Osteocyte (in vitro differentiated cells): ENCODE data around the gene TSR2. TPM values are rescaled to one million over a fixed set of nuclear protein-coding genes. Genes with fewer than 3 reads are reported as not detected.
A peak's percentile ranks its signal among the peaks of the same experiment; 100 is the strongest.

ENCODE experiments used
- DNase-seq: peaks from one replicate; pipeline ENCODE4 v3.0.0; 2021; ENCODE audit warnings: mixed read lengths; ENCODE audit not compliant: unreplicated experiment; ENCODE audit errors: extremely low spot score
- H3K27ac Mint-ChIP-seq: one replicate; pipeline ENCODE4 v1.8.0; 2021; ENCODE audit warnings: mild to moderate bottlenecking, mixed read lengths; ENCODE audit not compliant: unreplicated experiment
- H3K27me3 Mint-ChIP-seq: one replicate; pipeline ENCODE4 v1.8.0; 2021; ENCODE audit warnings: mixed read lengths; ENCODE audit not compliant: unreplicated experiment
- H3K36me3 Mint-ChIP-seq: one replicate; pipeline ENCODE4 v1.8.0; 2021; ENCODE audit warnings: mixed read lengths; ENCODE audit not compliant: unreplicated experiment
- H3K4me1 Mint-ChIP-seq: one replicate; pipeline ENCODE4 v1.8.0; 2021; ENCODE audit warnings: mixed read lengths; ENCODE audit not compliant: unreplicated experiment
- H3K4me3 Mint-ChIP-seq: one replicate; pipeline ENCODE4 v1.8.0; 2021; ENCODE audit warnings: mild to moderate bottlenecking, moderate library complexity, mixed read lengths; ENCODE audit not compliant: unreplicated experiment
- H3K9me3 Mint-ChIP-seq: one replicate; pipeline ENCODE4 v1.8.0; 2021; ENCODE audit warnings: mixed read lengths; ENCODE audit not compliant: unreplicated experiment
- total RNA-seq: library from RNA; stranded (reverse); gene quantifications from 2 replicates; pipeline ENCODE4 v1.2.1, GENCODE V29; 2021
- TF ChIP-seq, protein P1 (sequence below): fragments of 200-600 bp; sonication (generic); IDR thresholded peaks from 2 replicates; pipeline ENCODE4 v1.5.0; 2021; ENCODE audit warnings: antibody characterized with exemption, mild to moderate bottlenecking, moderate library complexity

Gene TSR2
- total RNA-seq, 1 donor from 2014 or later = 25.2 TPM

DNA sequence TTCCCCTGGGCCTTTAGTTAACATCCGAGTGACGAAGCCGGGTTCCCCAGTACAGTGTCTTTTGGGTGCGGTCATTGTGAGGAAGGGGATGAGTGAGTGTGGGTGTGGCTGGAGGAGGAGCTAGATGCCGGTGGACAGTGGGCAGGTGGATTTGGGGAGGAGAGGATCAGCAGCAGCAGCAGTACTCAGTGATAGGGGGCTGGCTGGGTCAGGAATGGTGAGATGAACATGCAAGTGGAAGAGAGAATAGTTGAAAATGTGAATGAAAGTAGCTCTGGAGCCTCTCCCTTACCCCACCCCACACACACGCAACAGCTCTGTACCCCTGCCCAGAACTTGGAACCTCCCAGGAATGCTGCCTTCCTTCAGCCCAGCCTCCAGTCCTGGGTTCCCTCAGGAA lies 4.5 kb downstream of the TSR2 start:
- TF ChIP-seq, protein P1, sequence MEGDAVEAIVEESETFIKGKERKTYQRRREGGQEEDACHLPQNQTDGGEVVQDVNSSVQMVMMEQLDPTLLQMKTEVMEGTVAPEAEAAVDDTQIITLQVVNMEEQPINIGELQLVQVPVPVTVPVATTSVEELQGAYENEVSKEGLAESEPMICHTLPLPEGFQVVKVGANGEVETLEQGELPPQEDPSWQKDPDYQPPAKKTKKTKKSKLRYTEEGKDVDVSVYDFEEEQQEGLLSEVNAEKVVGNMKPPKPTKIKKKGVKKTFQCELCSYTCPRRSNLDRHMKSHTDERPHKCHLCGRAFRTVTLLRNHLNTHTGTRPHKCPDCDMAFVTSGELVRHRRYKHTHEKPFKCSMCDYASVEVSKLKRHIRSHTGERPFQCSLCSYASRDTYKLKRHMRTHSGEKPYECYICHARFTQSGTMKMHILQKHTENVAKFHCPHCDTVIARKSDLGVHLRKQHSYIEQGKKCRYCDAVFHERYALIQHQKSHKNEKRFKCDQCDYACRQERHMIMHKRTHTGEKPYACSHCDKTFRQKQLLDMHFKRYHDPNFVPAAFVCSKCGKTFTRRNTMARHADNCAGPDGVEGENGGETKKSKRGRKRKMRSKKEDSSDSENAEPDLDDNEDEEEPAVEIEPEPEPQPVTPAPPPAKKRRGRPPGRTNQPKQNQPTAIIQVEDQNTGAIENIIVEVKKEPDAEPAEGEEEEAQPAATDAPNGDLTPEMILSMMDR = no peak
- DNase-seq = no peak
- Mint-ChIP-seq H3K27me3 (no peaks in the 10 kb centered on the region), H3K9me3 (peaks cover 10% of the 10 kb centered on the region), H3K4me3 (no peak overlapping the region), H3K36me3 (peaks cover 3% of the 10 kb centered on the region), H3K4me1 (peaks cover 10% of the 10 kb centered on the region), H3K27ac (no peak overlapping the region)

DNA sequence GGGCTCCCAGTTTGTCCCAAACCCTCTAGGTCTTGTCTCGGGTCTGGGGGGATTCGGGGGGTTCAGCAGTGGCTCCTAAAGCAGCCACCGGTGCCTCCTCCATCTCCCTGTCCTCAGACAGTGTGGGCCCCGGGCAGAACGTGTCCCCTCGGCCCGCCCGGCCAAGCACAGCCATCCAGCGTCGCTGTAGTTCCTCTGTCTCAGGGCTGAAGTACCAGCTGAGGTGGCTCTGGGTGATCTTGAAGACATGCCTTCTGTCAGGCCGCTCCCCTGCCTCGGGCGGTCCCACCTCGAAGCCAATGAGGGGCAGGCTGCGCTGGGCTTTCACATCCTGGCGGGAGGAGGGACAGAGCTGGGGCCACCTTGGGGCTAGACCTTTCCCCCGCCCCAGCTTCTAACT lies 5.9 kb downstream of the TSR2 start:
- Mint-ChIP-seq H3K27me3 (no peaks in the 10 kb centered on the region), H3K27ac (no peak overlapping the region), H3K4me3 (no peak overlapping the region), H3K4me1 (peaks cover 10% of the 10 kb centered on the region), H3K9me3 (peaks cover 10% of the 10 kb centered on the region), H3K36me3 (peaks cover 6% of the 10 kb centered on the region)
- DNase-seq = no peak
- TF ChIP-seq, protein P1 = no peak

DNA sequence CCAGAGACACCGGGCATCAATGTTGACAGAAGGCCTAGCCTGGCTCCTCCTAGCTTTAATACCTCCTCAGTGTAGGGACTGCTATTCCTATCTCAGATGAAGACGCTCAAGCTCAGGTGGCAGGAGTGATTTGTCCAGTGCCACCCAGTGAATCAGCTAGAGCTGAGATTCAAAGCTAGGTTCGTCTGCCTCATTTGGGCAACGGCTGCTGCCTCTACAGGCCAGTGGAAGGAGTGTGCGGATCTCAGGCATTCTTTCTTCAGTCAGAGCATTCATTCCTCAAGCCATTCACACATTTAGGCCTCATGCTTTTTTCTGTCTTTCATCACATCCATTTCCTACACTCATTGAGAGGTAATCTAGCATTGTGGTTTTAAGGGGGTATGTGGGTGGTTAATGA lies 7.3 kb downstream of the TSR2 start:
- Mint-ChIP-seq H3K4me3 (no peak overlapping the region), H3K4me1 (no peaks in the 10 kb centered on the region), H3K27ac (no peak overlapping the region), H3K27me3 (no peaks in the 10 kb centered on the region), H3K36me3 (peaks cover 6% of the 10 kb centered on the region), H3K9me3 (peaks cover 7% of the 10 kb centered on the region)
- TF ChIP-seq, protein P1 = peak; percentile 25
- no peak for DNase-seq

DNA sequence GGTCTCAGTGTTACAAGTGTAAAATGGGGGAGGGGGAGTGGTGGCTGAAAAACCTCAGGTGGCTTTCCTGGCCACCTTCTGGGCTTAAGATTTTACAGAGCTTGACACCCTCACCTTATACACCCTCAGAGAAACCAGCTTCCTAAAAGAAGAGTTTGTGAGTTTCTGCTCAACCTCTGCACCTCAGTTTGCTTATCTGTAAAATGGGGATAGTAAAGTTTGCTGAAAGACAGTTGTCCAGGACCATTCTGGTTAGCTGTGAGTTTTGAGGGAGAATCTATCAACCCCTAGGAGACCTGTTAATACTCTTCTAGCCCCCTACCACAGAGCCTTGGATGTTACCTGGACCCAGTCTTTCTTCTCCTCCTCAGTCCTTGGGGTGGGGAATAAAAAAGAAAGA lies 9.7 kb downstream of the TSR2 start:
- TF ChIP-seq, protein P1 = no peak
- H3K9me3 Mint-ChIP-seq = peaks cover 4% of the 10 kb centered on the region
- H3K4me3 Mint-ChIP-seq = no peak overlapping the region
- no peak overlapping the region for H3K27ac Mint-ChIP-seq
- H3K4me1 Mint-ChIP-seq = no peaks in the 10 kb centered on the region
- peaks cover 10% of the 10 kb centered on the region for H3K36me3 Mint-ChIP-seq
- H3K27me3 Mint-ChIP-seq = no peaks in the 10 kb centered on the region
- DNase-seq = no peak

DNA sequence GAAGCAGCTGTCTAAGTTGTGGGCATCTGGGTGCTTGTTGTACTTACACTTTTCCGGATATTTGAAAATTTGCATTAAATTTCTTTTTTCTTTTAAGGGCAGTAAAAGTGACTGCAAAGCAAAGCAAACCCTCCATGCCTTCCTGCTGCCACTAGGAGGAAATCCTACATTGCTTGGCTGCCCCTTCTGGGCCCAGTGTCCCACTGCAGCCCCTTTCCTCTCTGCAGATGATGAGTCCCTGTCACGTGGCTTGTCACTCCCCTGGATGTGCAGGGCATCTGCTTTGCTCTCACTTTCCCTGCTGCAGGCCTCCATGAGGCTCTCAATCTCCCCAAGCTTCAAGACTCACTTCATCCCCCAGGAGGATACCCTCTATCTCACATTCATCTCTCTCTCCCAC lies 12.7 kb downstream of the TSR2 start:
- H3K9me3 Mint-ChIP-seq = peaks cover 4% of the 10 kb centered on the region
- DNase-seq = no peak
- peak overlapping the region; percentile 45 for H3K27ac Mint-ChIP-seq
- no peak overlapping the region for H3K4me3 Mint-ChIP-seq
- TF ChIP-seq, protein P1 = peak; percentile 45
- H3K36me3 Mint-ChIP-seq = peaks cover 12% of the 10 kb centered on the region
- H3K4me1 Mint-ChIP-seq = no peaks in the 10 kb centered on the region
- no peaks in the 10 kb centered on the region for H3K27me3 Mint-ChIP-seq
